Kidney epithelial cell (primary cell): Measurements from ENCODE around the gene ADRA2C. TPM values are rescaled to one million over a fixed set of nuclear protein-coding genes. Genes with fewer than 3 reads are reported as not detected.

Experiments used
- DNase-seq: peaks from one replicate; pipeline ENCODE4 v3.0.0-alpha.2; 2010; ENCODE audit warnings: low read depth
- H3K27me3 ChIP-seq: 2 replicates; pipeline ENCODE4 v1.6.0; 2011; ENCODE audit warnings: low read length; ENCODE audit not compliant: control insufficient read depth, insufficient read depth
- H3K36me3 ChIP-seq: 2 replicates; pipeline ENCODE4 v1.5.1; 2011; ENCODE audit warnings: low read length; ENCODE audit not compliant: control insufficient read depth, insufficient read depth
- H3K4me3 ChIP-seq: 2 replicates; pipeline ENCODE4 v1.5.1; 2011; ENCODE audit warnings: low read depth, mild to moderate bottlenecking, control low read depth, low read length
- CTCF ChIP-seq: IDR thresholded peaks from 2 replicates; pipeline ENCODE4 v1.5.1; 2011; ENCODE audit warnings: mild to moderate bottlenecking, moderate library complexity, low read length, control low read depth, inconsistent platforms; ENCODE audit not compliant: insufficient read depth, poor library complexity, severe bottlenecking
- total RNA-seq: library from RNA; depleted of rRNA; stranded (reverse); fragments of >200 nt; gene quantifications from 2 replicates; pipeline ENCODE4 v1.2.3, GENCODE V29; 2015

ADRA2C gene
- total RNA-seq, 1 donor from 2014 or later: 1.0 TPM

- Histone ChIP-seq H3K36me3 (no peaks in the 10 kb centered on the region), H3K4me3 (no peak overlapping the region), H3K27me3 (peaks cover 15% of the 10 kb centered on the region)
- TF ChIP-seq CTCF: no peak
- no peak for DNase-seq
Measured at GRCh38 chr4:3744901-3745300, 21.3 kb upstream of the ADRA2C start.

DNA sequence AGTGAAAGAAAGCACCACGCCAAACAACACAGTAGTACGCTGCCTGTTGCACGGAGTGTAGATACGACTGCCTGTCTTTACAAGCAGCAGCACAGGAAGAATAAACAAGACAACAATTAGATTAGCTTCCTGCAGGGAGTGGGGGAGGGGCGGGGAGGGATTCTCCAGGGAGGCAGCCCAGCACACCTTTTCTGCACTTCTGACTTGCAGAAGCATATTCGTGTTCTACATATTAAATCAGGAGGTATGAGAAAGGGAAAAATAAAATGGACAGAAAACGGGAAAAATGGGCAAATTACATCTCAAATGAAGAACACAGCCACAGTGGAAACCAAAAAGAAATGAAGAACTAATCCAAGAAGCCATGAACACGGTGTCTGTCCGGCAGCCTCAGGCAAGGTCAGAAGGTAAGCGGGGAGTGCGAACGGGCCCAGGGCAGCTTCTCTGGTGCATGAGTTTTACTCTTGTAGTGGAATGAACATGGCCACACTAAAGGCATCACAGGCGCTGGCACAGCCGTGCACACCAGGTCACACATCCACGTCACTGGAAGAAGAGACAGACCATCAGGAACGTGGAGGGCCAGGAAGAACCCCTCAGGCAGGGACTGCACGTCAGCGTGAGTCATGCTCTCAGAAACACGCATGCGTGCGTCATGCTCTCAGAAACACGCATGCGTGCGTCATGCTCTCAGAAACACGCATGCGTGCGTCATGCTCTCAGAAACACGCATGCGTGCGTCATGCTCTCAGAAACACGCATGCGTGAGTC, 20.1 kb upstream of the ADRA2C start:
- no peak for DNase-seq
- H3K4me3 ChIP-seq: no peak overlapping the region
- no peak for TF ChIP-seq CTCF
- H3K27me3 ChIP-seq: peaks cover 15% of the 10 kb centered on the region
- H3K36me3 ChIP-seq: no peaks in the 10 kb centered on the region

- TF ChIP-seq CTCF: no peak
- Histone ChIP-seq H3K27me3 (peaks cover 17% of the 10 kb centered on the region), H3K4me3 (no peak overlapping the region), H3K36me3 (no peaks in the 10 kb centered on the region)
- DNase-seq: no peak
Measured at GRCh38 chr4:3746701-3747580, 19.2 kb upstream of the ADRA2C start.

- no peaks in the 10 kb centered on the region for H3K36me3 ChIP-seq
- no peak for DNase-seq
- peaks cover 19% of the 10 kb centered on the region for H3K27me3 ChIP-seq
- no peak overlapping the region for H3K4me3 ChIP-seq
- peak; percentile 8 for TF ChIP-seq CTCF
Measured at GRCh38 chr4:3747581-3747904, 18.6 kb upstream of the ADRA2C start.

DNA sequence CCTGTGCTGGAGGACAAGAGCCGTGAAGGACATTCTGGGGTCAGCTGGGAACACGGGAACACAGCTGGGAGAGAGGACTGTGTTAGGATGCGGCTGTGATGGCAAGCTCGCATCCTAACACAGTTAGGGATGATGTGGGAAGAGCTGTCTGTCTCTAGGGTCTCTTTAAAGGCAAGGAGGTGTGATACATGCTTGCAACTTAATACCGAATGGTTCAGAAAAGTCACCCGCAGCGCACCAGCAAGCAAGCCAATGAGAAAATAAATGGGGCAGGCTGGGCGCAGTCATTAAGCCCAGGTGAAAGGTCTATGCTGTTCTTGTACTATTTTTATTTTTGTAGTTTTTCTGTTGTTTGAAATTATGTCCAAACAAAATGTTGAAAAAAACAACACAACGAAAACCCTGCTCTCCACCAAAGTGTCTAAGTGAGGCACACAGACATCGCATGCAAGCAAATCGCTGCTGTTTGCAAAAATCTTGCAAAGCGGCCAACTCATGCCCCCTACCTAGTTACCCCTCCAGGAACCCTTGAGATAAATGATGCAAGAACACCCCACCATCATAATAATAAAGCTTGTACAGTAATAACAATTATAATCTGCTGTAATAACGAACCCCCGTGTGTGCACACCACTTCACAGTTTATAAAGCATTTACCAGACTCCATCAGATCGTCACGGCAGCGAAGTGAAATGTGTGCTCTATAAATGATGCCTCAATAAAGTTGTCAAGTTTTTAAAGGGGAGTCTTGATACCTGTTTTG, 17.9 kb upstream of the ADRA2C start:
- no peak for DNase-seq
- no peaks in the 10 kb centered on the region for H3K36me3 ChIP-seq
- peaks cover 20% of the 10 kb centered on the region for H3K27me3 ChIP-seq
- TF ChIP-seq CTCF: no peak
- H3K4me3 ChIP-seq: no peak overlapping the region
